Middle frontal gyrus (tissue), 1 donor: ENCODE data around the gene TMEM255B.
A peak's percentile ranks its signal among the peaks of the same experiment; 100 is the strongest.

Source experiments
- DNase-seq: peaks from one replicate; pipeline ENCODE4 v3.0.0-alpha.2; 2015; ENCODE audit warnings: low spot score; ENCODE audit errors: extremely low spot score

Gene TMEM255B

GRCh38 chr13:113857531-113858195, 98.6 kb downstream of the TMEM255B start:
- DNase-seq = no peak

DNA sequence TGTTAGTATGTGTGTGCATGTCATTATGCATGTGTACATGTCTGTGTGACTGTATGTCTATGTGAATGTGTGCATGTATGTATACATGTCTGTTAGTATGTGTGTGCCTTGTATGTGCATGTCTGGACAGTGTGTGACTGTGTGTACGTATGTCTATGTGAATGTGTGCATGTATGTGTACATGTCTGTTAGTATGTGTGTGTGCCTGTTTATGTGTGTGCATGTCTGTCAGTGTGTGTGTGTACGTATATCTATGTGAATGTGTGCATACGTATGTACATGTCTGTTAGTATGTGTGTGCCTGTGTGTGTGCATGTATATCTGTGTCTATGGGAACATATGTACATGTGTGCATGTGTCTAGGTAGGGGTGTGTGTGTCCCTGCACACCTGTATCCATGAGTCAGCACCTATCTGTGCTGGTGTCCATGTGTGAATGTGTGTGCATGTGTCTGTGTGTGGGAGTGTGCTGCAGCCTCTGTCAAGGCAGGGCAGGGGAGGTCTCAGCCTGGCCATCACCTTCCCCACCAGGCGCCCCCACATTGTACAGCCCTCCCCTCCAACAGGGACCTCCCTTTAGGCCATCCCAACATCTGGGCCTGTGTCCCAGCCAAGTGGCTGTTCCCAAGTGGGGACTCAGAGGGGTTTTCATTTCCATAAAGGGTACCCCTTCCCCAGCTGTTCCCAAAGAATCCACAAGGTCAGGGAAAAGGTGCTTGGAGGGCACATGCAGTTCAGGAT, 100.5 kb downstream of the TMEM255B start:
- no peak for DNase-seq

- no peak for DNase-seq
Observed at GRCh38 chr13:113860051-113860664, 101.1 kb downstream of the TMEM255B start.

GRCh38 chr13:113860665-113861432, 101.8 kb downstream of the TMEM255B start:
- DNase-seq = no peak

DNA sequence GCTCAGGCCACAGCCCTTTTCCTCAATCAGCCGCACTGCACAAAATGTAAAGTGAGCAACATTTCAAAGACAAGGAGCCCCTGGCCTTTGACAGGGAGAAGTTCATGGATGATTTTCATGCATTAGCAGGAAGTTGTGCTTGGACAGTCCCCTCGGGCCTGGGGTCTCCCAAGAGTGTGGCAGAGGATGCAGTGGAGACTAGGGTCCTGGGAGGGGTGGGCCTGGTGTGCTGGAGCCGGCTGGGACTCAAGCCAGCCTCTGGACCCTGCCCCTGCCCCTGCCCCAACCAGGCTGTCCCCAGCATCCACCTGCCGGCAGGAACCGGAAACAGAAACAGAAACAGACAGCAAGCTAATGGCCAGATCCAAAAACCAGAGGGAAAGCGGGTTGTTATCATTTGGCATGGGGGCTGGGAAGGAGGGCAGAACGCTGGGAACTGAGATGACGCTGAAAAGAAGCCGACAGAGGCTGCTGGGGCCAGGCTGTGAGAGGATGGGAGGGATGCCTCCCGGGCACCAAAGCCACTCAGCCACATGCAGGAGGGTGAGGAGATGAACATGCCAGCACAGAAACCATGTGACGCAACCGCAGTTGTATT, 102.5 kb downstream of the TMEM255B start:
- DNase-seq = no peak

DNA sequence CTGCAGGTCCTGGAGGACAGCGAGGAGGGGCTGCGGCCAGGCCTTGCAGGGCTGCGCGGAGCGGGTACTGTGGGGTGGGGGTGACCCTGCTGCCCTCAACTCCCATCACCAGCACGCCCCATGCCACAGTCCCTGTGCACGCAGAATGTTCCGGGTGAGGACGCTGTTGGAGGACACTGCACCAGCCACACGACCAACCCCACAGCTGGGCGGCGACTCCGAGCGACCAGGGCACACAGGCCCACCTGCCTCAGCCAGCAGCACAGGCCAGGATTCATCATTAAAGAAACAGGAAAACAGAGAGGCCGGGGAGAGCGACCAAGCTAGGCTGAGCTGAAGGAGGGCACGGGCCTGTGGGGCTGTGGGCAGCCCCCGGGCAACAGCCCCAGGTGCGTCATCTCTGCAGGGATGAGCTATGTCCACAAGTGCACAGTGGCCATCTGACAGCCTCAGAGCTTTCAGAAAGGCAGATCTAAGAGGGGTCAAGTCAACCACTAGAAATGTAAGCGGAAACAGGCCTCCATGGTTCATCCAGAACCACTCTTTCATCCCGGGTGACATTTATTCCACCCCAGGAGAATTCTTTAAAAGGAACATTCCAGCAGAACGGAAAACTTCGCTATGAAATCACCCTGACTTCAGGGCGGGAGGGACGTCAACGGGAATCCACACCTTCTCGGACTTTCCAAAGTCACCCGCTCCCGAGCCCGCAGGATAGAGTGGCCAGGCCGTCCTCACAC, 103.3 kb downstream of the TMEM255B start:
- peak; percentile 3 for DNase-seq

DNA sequence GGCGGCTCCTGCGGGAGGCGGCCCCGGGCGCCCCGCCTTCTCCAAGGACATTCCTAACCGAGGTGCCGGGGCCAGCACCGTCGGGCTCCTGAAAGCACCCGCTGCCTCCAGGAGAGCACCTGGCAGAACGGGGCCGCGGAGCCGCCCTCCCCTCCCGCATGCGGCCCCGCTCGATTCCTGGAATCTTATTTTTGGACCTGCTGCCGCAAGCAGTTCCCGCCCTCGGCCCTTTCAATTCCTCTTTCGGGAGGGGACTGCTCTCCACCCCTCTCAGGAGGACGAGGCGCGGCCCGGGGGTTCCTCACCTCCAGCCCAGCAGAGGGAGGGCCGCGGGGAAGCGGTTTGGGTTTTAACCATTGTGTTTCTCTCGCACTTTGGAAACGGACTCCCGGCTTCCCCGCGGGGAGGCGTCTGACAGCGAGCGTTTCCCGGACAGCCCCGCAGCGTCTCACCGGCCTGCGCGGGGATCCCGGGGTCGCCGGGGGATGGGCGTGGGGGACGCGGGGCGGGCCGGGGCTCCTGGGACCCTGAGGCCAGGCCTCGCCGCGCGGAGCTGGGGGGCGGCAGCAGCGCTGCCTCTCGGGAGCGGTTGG, 104.0 kb downstream of the TMEM255B start:
- peak; percentile 2 for DNase-seq

GRCh38 chr13:113863524-113864272, 104.7 kb downstream of the TMEM255B start, which contains the start of gene GAS6:
GAS6 (minus strand) TSS chr13:113864076; CDS start chr13:113863920, 156 bp downstream.
- peak; percentile 8 for DNase-seq

DNA sequence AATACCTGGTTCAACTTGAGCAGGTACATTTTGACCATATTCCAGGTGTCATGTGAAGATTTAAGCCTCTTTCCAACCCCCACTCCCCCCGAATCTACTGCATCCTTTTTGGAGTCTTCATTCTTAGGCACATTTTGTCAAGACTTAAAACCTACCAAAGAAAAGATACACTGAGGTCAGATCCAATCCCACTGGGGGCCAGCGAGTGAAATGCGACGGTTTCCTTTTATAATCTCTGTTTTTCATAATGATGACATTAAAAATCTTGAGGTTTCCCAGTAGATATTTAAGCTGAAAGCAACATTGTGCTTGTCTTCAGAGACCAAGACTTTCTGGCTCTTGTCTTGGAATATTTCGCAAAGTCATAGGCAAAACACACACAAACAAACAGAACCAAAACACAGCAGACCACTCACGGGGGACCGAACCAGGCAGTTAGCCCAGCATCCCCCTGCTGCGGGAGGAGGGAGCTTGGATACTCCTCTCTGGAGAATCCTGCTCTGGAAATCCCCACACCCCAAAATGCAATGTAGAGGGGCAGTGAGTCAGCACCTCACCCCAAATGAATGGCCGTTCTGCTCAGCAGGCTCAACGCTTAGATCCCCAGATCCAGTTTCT, 105.4 kb downstream of the TMEM255B start:
- DNase-seq = no peak

DNA sequence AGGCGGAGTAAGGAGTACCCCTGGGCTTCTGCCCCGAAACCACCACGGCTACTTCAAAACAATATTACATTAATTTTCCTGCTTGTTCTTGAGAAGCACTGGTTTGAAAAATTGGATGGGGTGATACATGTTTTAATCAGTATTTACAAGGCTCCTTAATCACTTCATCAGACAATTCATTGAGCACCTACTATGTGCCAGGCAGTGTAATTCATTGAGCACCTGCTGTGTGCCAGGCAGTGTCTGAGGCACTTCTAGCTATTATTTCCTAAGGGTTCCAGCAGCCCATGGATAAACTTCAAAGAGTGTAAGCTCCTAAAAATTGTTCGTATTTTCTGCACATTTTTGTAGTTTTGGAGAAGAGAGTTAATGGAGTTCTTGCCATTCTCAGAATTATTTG, 106.4 kb downstream of the TMEM255B start:
- DNase-seq = no peak
